Esophagus (tissue), 2 donors: ENCODE measurements around the gene PDAP1. TPM values are rescaled to one million over a fixed set of nuclear protein-coding genes. Genes with fewer than 3 reads are reported as not detected.
"Not testable (repeated sequence)": the region's sequence is repeated elsewhere in the genome, so short reads cannot be mapped to it uniquely, and the experiment has no call there.

ENCODE experiments used
- H3K27ac ChIP-seq, 2 donors: one replicate each; pipeline ENCODE4 v1.5.1; 2013; ENCODE audit warnings: low read depth in 2 of 2, mild to moderate bottlenecking in 2 of 2, inconsistent platforms in 1 of 2, low read length in 1 of 2, moderate library complexity in 1 of 2
- H3K27me3 ChIP-seq, 2 donors: one replicate each; pipeline ENCODE4 v1.6.1; 2013; ENCODE audit warnings: low read length in 2 of 2, control low read depth in 1 of 2, mild to moderate bottlenecking in 1 of 2; ENCODE audit not compliant: insufficient read depth in 2 of 2, control insufficient read depth in 1 of 2
- H3K36me3 ChIP-seq, 2 donors: one replicate each; pipeline ENCODE4 v1.6.1; 2013; ENCODE audit warnings: low read length in 1 of 2; ENCODE audit not compliant: control insufficient read depth in 2 of 2, insufficient read depth in 2 of 2
- H3K4me1 ChIP-seq, 2 donors: one replicate each; pipeline ENCODE4 v1.6.1; 2013; ENCODE audit warnings: low read length in 1 of 2; ENCODE audit not compliant: control insufficient read depth in 2 of 2, insufficient read depth in 2 of 2
- H3K4me3 ChIP-seq, 2 donors: one replicate each; pipeline ENCODE4 v1.5.1; 2013; ENCODE audit warnings: low read length in 2 of 2, mild to moderate bottlenecking in 2 of 2, low read depth in 1 of 2, moderate library complexity in 1 of 2
- H3K9me3 ChIP-seq, 2 donors: one replicate each; pipeline ENCODE4 v1.6.1; 2013; ENCODE audit warnings: mild to moderate bottlenecking in 2 of 2, low read depth in 1 of 2, low read length in 1 of 2, moderate library complexity in 1 of 2; ENCODE audit not compliant: control insufficient read depth in 2 of 2, insufficient read depth in 1 of 2
- WGBS, 2 donors: extraction: QIAGEN DNeasy Blood & Tissue Kit; methylation state at CpG; one replicate each; pipeline ENCODE4 v1.1.7; 2013; 5-methylcytosine and 5-hydroxymethylcytosine counted together
- polyA plus RNA-seq, 2 donors: library from polyadenylated mRNA; stranded (reverse); fragments of 200-250 nt; gene quantifications; one replicate each; pipeline ENCODE4 v1.2.3, GENCODE V29; 2013
- donor health status: healthy with polysubstance abuse.
- donor health status: Bipolar disorder and iron deficiency.

The PDAP1 gene
- polyA plus RNA-seq, 2 donors, result 110 to 182 TPM

- Histone ChIP-seq H3K36me3 (peaks cover 17 to 21% of the 10 kb centered on the region in 2 donors), H3K4me3 (no peak overlapping the region), H3K4me1 (no peaks in the 10 kb centered on the region), H3K27me3 (no peaks in the 10 kb centered on the region), H3K9me3 (no peaks in the 10 kb centered on the region), H3K27ac (no peak overlapping the region)
- WGBS, 2 donors, result 87 to 91% methylated on average over 22 of the region's 22 CpGs
Observed at GRCh38 chr7:99359465-99360154, 48.8 kb downstream of the PDAP1 start.

- H3K4me3 ChIP-seq, H3K27ac ChIP-seq, H3K27me3 ChIP-seq, H3K9me3 ChIP-seq, H3K4me1 ChIP-seq: not testable (repeated sequence)
- 97% methylated on average over 15 of the region's 15 CpGs for WGBS, 2 donors
- peaks cover 19 to 25% of the 10 kb centered on the region in 2 donors for H3K36me3 ChIP-seq
Observed at GRCh38 chr7:99358521-99358920, 49.9 kb downstream of the PDAP1 start.

DNA sequence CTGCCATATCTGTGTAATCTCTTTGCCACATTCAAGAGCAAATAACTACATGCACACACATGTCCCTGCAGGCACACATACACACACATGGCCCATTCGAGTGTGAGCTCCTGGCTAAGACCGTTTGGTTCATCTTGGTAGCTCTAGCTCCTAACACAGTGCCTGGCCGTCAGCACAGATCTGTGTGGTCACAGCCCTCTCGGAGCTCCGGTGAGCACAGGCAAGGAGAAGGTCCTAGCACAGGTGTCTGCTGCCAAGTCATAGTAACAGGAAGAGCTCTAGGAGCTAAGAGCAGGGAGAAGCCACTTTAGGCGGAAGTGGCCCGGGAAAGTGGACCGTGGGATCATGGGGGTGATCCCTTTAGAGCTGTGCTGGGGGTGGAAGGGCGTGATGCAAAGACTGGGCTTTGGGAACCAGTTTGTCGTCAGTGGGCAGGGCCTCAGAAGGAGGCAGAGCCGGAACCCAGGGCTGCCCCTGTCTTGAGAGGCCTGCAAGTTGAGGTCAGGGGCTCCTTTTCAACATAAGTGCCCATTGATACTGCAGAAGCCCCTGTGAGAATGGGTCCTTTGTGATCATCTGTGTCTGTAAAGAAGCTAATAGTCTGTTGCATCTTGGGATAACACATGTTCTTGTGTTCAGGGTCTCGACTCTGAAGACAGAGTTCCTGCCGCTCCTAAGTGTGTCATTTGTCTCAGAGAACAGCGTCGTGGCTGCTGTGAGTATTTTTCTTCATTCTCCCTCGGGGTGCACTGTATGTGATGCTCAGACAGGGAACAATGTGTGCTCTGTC lies 50.5 kb downstream of the PDAP1 start:
- WGBS, 2 donors, result 88 to 91% methylated on average over 16 of the region's 16 CpGs
- no peak overlapping the region for H3K27ac ChIP-seq
- peaks cover 19 to 25% of the 10 kb centered on the region in 2 donors for H3K36me3 ChIP-seq
- no peaks in the 10 kb centered on the region for H3K9me3 ChIP-seq
- no peaks in the 10 kb centered on the region for H3K27me3 ChIP-seq
- no peak overlapping the region for H3K4me3 ChIP-seq
- no peaks in the 10 kb centered on the region for H3K4me1 ChIP-seq

DNA sequence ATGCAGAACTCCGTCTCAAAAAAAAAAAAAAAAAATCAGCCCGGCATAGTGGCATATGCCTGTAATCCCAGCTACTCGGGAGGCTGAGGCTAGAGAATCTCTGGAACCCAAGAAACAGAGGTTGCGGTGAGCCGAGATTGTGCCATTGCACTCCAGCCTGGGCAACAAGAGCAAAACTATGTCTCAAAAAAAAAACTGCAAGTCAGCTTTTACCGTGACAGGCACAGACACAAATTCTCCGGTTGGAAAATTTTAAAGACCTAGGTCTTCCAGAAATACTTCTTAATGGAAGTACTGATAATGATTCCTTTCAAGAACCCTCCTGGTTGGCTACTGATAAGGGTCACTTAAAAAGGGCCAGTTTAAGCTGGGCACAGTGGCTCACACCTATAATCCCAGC lies 53.3 kb downstream of the PDAP1 start:
- WGBS, 2 donors, result 93 to 94% methylated on average over 7 of the region's 7 CpGs

GRCh38 chr7:99352247-99352646 lies 56.1 kb downstream of the PDAP1 start:
- no peak overlapping the region for H3K4me3 ChIP-seq
- H3K27ac ChIP-seq, result no peak overlapping the region
- H3K27me3 ChIP-seq, result no peaks in the 10 kb centered on the region
- H3K4me1 ChIP-seq, result no peaks in the 10 kb centered on the region
- H3K36me3 ChIP-seq, result peaks cover 21 to 25% of the 10 kb centered on the region in 2 donors
- H3K9me3 ChIP-seq, result no peaks in the 10 kb centered on the region
- WGBS, 2 donors, result 96% methylated on average over 5 of the region's 5 CpGs

More for the DNA sequence above, 53.3 kb downstream of the PDAP1 start:
- Histone ChIP-seq H3K4me3 (no peak overlapping the region), H3K27ac (no peak overlapping the region), H3K9me3 (no peaks in the 10 kb centered on the region), H3K27me3 (no peaks in the 10 kb centered on the region), H3K4me1 (no peaks in the 10 kb centered on the region), H3K36me3 (peaks cover 28% of the 10 kb centered on the region in 2 donors)

DNA sequence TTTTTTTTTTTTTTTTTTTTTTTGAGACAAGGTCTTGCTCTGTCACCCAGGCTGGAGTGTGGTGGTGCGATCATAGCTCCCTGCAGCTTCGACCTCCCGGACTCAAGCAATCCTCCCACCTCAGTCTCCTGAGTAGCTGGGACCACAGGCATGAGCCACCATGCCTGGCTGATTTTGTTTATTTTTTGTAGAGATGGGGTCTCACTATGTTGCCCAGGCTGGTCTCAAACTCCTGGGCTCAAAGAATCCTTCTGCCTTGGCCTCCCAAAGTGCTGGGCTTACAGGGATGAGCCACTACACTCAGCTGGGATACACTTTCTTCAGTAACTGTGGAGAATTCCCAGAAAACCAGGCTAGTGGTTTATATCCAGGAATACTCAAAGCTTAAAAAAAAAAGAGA lies 57.8 kb downstream of the PDAP1 start:
- H3K27ac ChIP-seq, H3K4me1 ChIP-seq, H3K9me3 ChIP-seq, H3K27me3 ChIP-seq, H3K4me3 ChIP-seq: not testable (repeated sequence)
- 94 to 95% methylated on average over 3 of the region's 3 CpGs for WGBS, 2 donors
- peaks cover 22 to 24% of the 10 kb centered on the region in 2 donors for H3K36me3 ChIP-seq

Other genes with a start within 250 kb of the PDAP1 start
- under 1 TPM; 0.39 to 0.81 TPM for gene KPNA7, start 200.5 kb downstream of the PDAP1 start, polyA plus RNA-seq
- gene MYH16, start 135.8 kb downstream of the PDAP1 start, polyA plus RNA-seq, result under 1 TPM in 1 of 2 donors, not detected in 1; 0.04 TPM
- 100 to 1,000 TPM; 150 to 209 TPM for gene ARPC1A, start 82.7 kb downstream of the PDAP1 start, polyA plus RNA-seq
- gene ARPC1B, start 33.9 kb downstream of the PDAP1 start, polyA plus RNA-seq, result 10 to 100 TPM; 18.0 to 55.7 TPM
- 100 to 1,000 TPM in 1 of 2 donors, 10 to 100 TPM in 1; 93.8 to 100 TPM for gene BUD31, start 372 bp upstream of the PDAP1 start, polyA plus RNA-seq
- 1 to 10 TPM; 3.2 to 3.6 TPM for gene PTCD1, start 30.2 kb upstream of the PDAP1 start, polyA plus RNA-seq
- 10 to 100 TPM; 22.5 to 24.3 TPM for gene CPSF4, start 30.3 kb upstream of the PDAP1 start, polyA plus RNA-seq
- gene ATP5MF, start 57.6 kb upstream of the PDAP1 start, polyA plus RNA-seq, result 1,000 to 10,000 TPM; 1,217 to 1,445 TPM
- 10 to 100 TPM in 1 of 2 donors, 1 to 10 TPM in 1; 4.7 to 11.3 TPM for gene ZNF789, start 64.3 kb upstream of the PDAP1 start, polyA plus RNA-seq
- 10 to 100 TPM; 15.2 to 19.8 TPM for gene ZNF394, start 91.7 kb upstream of the PDAP1 start, polyA plus RNA-seq
- 1 to 10 TPM; 2.2 to 2.5 TPM for gene ZKSCAN5, start 96.1 kb upstream of the PDAP1 start, polyA plus RNA-seq
- 1 to 10 TPM; 2.8 to 3.8 TPM for gene FAM200A, start 143.5 kb upstream of the PDAP1 start, polyA plus RNA-seq
- gene ZNF655, start 150.0 kb upstream of the PDAP1 start, polyA plus RNA-seq, result 10 to 100 TPM; 56.9 to 80.5 TPM
- gene TMEM225B, start 189.7 kb upstream of the PDAP1 start, polyA plus RNA-seq, result under 1 TPM; 0.66 to 0.96 TPM
- 1 to 10 TPM; 4.4 to 4.5 TPM for gene ZSCAN25, start 208.3 kb upstream of the PDAP1 start, polyA plus RNA-seq